Loucy (cell line): Measurements from ENCODE around the gene SPI1.

Source experiments
- H2AFZ ChIP-seq: fragments of 200-600 bp; sonication (generic); 2 replicates; pipeline ENCODE4 v1.6.0; 2016; ENCODE audit warnings: antibody characterized with exemption, mild to moderate bottlenecking, low read length, moderate library complexity
- H3F3A ChIP-seq: fragments of 200-600 bp; 2 replicates; pipeline ENCODE4 v1.6.0; 2016; ENCODE audit warnings: antibody characterized with exemption, low read depth, mild to moderate bottlenecking
- H3K27me3 ChIP-seq: fragments of 200-600 bp; sonication (generic); 2 replicates; pipeline ENCODE4 v1.6.1; 2014; ENCODE audit warnings: low read length, mild to moderate bottlenecking; ENCODE audit not compliant: insufficient read depth, poor library complexity, severe bottlenecking
- H3K36me3 ChIP-seq: fragments of 200-600 bp; sonication (generic); 2 replicates; pipeline ENCODE4 v1.6.1; 2016; ENCODE audit warnings: low read length; ENCODE audit not compliant: insufficient read depth
- H3K4me1 ChIP-seq: fragments of 200-600 bp; sonication (generic); 2 replicates; pipeline ENCODE4 v1.5.1; 2014; ENCODE audit warnings: low read length, mild to moderate bottlenecking; ENCODE audit not compliant: insufficient read depth, poor library complexity, severe bottlenecking
- H3K4me2 ChIP-seq: fragments of 200-600 bp; sonication (generic); 2 replicates; pipeline ENCODE4 v1.6.0; 2014; ENCODE audit warnings: antibody characterized with exemption, low read length, low read depth, mild to moderate bottlenecking; ENCODE audit not compliant: poor library complexity, severe bottlenecking
- H3K4me3 ChIP-seq: fragments of 200-600 bp; sonication (generic); 2 replicates; pipeline ENCODE4 v1.5.1; 2014; ENCODE audit warnings: low read length, mild to moderate bottlenecking, mixed read lengths; ENCODE audit not compliant: poor library complexity, severe bottlenecking
- H3K79me2 ChIP-seq: fragments of 200-600 bp; sonication (generic); 2 replicates; pipeline ENCODE4 v1.6.1; 2014; ENCODE audit warnings: low read length; ENCODE audit not compliant: insufficient read depth
- H3K9ac ChIP-seq: fragments of 200-600 bp; sonication (generic); 2 replicates; pipeline ENCODE4 v1.6.0; 2014; ENCODE audit warnings: mild to moderate bottlenecking, low read depth, low read length, moderate library complexity; ENCODE audit not compliant: poor library complexity, severe bottlenecking
- H3K9me2 ChIP-seq: fragments of 200-600 bp; sonication (generic); replicated peaks from 2 replicates; pipeline ENCODE4 v1.6.1; 2016; ENCODE audit warnings: low read depth, low read length, mixed read lengths
- H3K9me3 ChIP-seq: fragments of 200-600 bp; sonication (generic); 2 replicates; pipeline ENCODE4 v1.6.1; 2014; ENCODE audit warnings: mild to moderate bottlenecking, antibody characterized with exemption, low read length, low read depth; ENCODE audit not compliant: insufficient read depth
- H4K20me1 ChIP-seq: fragments of 200-600 bp; sonication (generic); 2 replicates; pipeline ENCODE4 v1.6.0; 2014; ENCODE audit warnings: antibody characterized with exemption, low read length, mild to moderate bottlenecking; ENCODE audit not compliant: insufficient read depth, poor library complexity, severe bottlenecking
- EZH2phosphoT487 ChIP-seq: fragments of 200-600 bp; IDR thresholded peaks from 2 replicates; pipeline ENCODE4 v1.6.1; 2018; ENCODE audit warnings: antibody characterized with exemption, mild to moderate bottlenecking, moderate library complexity, borderline replicate concordance
- TF ChIP-seq, protein P1 (sequence below): fragments of 200-600 bp; sonication (generic); conservative IDR thresholded peaks from 2 replicates; pipeline ENCODE4 v1.5.1; 2014; ENCODE audit warnings: mild to moderate bottlenecking, antibody characterized with exemption, low read length

SPI1 gene

DNA sequence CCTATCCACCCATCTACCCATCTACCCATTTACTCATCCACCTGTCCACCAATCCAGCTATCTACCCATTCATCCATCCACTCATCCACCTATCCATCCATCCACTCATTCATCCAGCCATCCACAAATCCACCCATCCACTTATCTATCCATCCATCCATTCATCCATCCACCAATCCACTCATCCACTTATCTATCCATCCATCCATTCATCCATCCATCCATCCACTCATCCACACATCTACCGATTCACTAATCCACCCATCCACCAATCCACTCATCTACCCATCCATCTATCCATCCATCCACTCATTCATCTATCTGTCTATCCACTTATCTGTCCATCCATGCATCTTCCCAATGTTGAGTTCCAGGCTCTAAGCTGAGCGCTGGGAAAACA, 1.7 kb upstream of the SPI1 start:
- Histone ChIP-seq H3K9ac (no peak overlapping the region), H4K20me1 (no peaks in the 10 kb centered on the region), H3K4me2 (no peak overlapping the region), H3K4me3 (no peak overlapping the region), H3F3A (no peaks in the 10 kb centered on the region), H2AFZ (no peak overlapping the region), H3K9me3 (no peaks in the 10 kb centered on the region), H3K36me3 (no peaks in the 10 kb centered on the region), H3K4me1 (peaks cover 18% of the 10 kb centered on the region), H3K27me3 (no peaks in the 10 kb centered on the region), H3K79me2 (no peaks in the 10 kb centered on the region), H3K9me2 (no peaks in the 10 kb centered on the region; the same call in 1 of the 2 replicates)
- TF ChIP-seq EZH2phosphoT487: no peak
- TF ChIP-seq, protein P1, sequence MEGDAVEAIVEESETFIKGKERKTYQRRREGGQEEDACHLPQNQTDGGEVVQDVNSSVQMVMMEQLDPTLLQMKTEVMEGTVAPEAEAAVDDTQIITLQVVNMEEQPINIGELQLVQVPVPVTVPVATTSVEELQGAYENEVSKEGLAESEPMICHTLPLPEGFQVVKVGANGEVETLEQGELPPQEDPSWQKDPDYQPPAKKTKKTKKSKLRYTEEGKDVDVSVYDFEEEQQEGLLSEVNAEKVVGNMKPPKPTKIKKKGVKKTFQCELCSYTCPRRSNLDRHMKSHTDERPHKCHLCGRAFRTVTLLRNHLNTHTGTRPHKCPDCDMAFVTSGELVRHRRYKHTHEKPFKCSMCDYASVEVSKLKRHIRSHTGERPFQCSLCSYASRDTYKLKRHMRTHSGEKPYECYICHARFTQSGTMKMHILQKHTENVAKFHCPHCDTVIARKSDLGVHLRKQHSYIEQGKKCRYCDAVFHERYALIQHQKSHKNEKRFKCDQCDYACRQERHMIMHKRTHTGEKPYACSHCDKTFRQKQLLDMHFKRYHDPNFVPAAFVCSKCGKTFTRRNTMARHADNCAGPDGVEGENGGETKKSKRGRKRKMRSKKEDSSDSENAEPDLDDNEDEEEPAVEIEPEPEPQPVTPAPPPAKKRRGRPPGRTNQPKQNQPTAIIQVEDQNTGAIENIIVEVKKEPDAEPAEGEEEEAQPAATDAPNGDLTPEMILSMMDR: no peak

DNA sequence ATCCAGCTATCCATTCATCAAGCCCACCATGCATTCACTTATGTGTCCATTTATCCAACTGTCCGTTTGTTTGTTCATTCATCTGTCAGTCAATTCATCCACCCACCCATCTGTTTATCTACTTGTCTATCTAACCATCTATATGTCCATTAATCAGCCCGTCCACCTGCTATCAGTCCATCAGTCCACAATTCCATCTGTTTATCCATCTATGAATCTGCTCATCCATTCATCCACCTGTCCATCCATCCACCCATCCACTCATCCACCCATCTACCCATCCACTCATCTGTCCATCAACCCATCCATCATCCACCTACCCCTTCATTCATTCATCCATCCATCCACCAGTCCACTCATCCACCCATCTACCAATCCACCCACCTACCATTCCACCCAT, 970 bp upstream of the SPI1 start:
- Histone ChIP-seq H3K9me2 (no peaks in the 10 kb centered on the region; the same call in 1 of the 2 replicates), H4K20me1 (no peaks in the 10 kb centered on the region), H3K79me2 (no peaks in the 10 kb centered on the region), H3F3A (no peaks in the 10 kb centered on the region), H3K9me3 (no peaks in the 10 kb centered on the region), H3K36me3 (no peaks in the 10 kb centered on the region), H3K4me2 (no peak overlapping the region), H3K9ac (no peak overlapping the region), H3K27me3 (no peaks in the 10 kb centered on the region), H3K4me1 (peaks cover 19% of the 10 kb centered on the region), H2AFZ (no peak overlapping the region), H3K4me3 (no peak overlapping the region)
- no peak for TF ChIP-seq EZH2phosphoT487
- TF ChIP-seq, protein P1: no peak

DNA sequence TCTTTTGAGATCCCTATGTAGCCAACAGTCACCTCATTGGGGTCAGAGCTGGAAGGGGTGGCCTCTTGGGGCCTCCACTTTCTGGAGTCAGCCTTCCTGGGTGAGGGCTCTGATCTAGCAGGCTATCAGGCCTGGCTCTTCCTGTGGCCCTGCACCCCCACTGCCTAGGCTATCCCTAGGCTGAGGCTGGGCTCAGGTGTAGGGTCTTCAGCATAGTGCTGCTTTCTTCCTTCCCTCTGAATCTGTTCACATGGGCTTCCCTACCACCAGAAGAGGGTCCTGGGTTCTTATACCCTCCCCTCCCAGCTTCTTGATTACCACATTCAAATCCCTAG, 456 bp upstream of the SPI1 start:
- Histone ChIP-seq H3K9ac (peak overlapping the region; percentile 28), H3K9me3 (no peaks in the 10 kb centered on the region), H3K4me3 (no peak overlapping the region), H3K27me3 (no peaks in the 10 kb centered on the region), H3K4me2 (no peak overlapping the region), H3K9me2 (no peaks in the 10 kb centered on the region; the same call in 1 of the 2 replicates), H3K4me1 (peaks cover 24% of the 10 kb centered on the region), H3F3A (no peaks in the 10 kb centered on the region), H3K36me3 (no peaks in the 10 kb centered on the region), H3K79me2 (no peaks in the 10 kb centered on the region), H4K20me1 (no peaks in the 10 kb centered on the region), H2AFZ (no peak overlapping the region; the same call in 1 of the 2 replicates)
- no peak for TF ChIP-seq EZH2phosphoT487
- TF ChIP-seq, protein P1: no peak
